ENCODE results near the gene OMP. TPM values are rescaled to one million over a fixed set of nuclear protein-coding genes. Genes with fewer than 3 reads are reported as not detected.

OMP gene
- total and polyA plus RNA-seq, 2 of the 13 experiments (the other 11 are each of a cell fraction or from before 2014, with no cell fraction given) = not detected

- TF ChIP-seq ZNF747 (CRISPR knock-in tag; IDR thresholded peaks at IDR 0.05; ENCODE audit: borderline replicate concordance) (no peak), SUZ12 (IDR thresholded peaks at IDR 0.05; ENCODE audit: low read depth, low read length) (no peak), PTBP1 (IDR thresholded peaks at IDR 0.05; ENCODE audit: low read depth, low read length, poor library complexity, severe bottlenecking) (no peak), ZNF136 (CRISPR knock-in tag; IDR thresholded peaks at IDR 0.05; ENCODE audit: low read depth) (no peak), PHF8 (CRISPR knock-in tag; IDR thresholded peaks at IDR 0.05) (no peak), MEIS1 (CRISPR knock-in tag; IDR thresholded peaks at IDR 0.05; ENCODE audit: borderline replicate concordance) (no peak), SOX13 (IDR thresholded peaks at IDR 0.05) (no peak), SOX13 (CRISPR knock-in tag; conservative IDR thresholded peaks at IDR 0.05 in 1 of 2, IDR thresholded peaks at IDR 0.05 in 1 of 2) (no peak), KLF16 (CRISPR knock-in tag; IDR thresholded peaks at IDR 0.05) (no peak), PHF21A (CRISPR knock-in tag; IDR thresholded peaks at IDR 0.05) (no peak), ZBTB49 (CRISPR knock-in tag; IDR thresholded peaks at IDR 0.05; ENCODE audit: borderline replicate concordance) (no peak), ZNF143 (CRISPR knock-in tag; IDR thresholded peaks at IDR 0.05) (no peak), NCOA5 (CRISPR knock-in tag; IDR thresholded peaks at IDR 0.05) (no peak), MAFK (conservative IDR thresholded peaks at IDR 0.05 in 1 of 2, IDR thresholded peaks at IDR 0.05 in 1 of 2; ENCODE audit: low read length in 2 of 2) (no peak), NFKB2 (CRISPR knock-in tag; IDR thresholded peaks at IDR 0.05; ENCODE audit: borderline replicate concordance) (no peak), ZNF292 (CRISPR knock-in tag; IDR thresholded peaks at IDR 0.05; ENCODE audit: borderline replicate concordance, low read depth) (no peak), GATAD1 (CRISPR knock-in tag; IDR thresholded peaks at IDR 0.05) (no peak)
- TF ChIP-seq, protein P1, sequence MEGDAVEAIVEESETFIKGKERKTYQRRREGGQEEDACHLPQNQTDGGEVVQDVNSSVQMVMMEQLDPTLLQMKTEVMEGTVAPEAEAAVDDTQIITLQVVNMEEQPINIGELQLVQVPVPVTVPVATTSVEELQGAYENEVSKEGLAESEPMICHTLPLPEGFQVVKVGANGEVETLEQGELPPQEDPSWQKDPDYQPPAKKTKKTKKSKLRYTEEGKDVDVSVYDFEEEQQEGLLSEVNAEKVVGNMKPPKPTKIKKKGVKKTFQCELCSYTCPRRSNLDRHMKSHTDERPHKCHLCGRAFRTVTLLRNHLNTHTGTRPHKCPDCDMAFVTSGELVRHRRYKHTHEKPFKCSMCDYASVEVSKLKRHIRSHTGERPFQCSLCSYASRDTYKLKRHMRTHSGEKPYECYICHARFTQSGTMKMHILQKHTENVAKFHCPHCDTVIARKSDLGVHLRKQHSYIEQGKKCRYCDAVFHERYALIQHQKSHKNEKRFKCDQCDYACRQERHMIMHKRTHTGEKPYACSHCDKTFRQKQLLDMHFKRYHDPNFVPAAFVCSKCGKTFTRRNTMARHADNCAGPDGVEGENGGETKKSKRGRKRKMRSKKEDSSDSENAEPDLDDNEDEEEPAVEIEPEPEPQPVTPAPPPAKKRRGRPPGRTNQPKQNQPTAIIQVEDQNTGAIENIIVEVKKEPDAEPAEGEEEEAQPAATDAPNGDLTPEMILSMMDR (CRISPR knock-in tag; IDR thresholded peaks at IDR 0.05) = peak; percentile 60
- TF ChIP-seq, protein P2, sequence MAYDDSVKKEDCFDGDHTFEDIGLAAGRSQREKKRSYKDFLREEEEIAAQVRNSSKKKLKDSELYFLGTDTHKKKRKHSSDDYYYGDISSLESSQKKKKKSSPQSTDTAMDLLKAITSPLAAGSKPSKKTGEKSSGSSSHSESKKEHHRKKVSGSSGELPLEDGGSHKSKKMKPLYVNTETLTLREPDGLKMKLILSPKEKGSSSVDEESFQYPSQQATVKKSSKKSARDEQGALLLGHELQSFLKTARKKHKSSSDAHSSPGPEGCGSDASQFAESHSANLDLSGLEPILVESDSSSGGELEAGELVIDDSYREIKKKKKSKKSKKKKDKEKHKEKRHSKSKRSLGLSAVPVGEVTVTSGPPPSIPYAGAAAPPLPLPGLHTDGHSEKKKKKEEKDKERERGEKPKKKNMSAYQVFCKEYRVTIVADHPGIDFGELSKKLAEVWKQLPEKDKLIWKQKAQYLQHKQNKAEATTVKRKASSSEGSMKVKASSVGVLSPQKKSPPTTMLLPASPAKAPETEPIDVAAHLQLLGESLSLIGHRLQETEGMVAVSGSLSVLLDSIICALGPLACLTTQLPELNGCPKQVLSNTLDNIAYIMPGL (CRISPR knock-in tag; IDR thresholded peaks at IDR 0.05; ENCODE audit: borderline replicate concordance in 1 of 2, low read depth in 1 of 2) = 0 out of 4 replicates have a peak, but pooled peaks of 1 of the 2 experiments have one; percentile 31
- TF ChIP-seq, protein P3, sequence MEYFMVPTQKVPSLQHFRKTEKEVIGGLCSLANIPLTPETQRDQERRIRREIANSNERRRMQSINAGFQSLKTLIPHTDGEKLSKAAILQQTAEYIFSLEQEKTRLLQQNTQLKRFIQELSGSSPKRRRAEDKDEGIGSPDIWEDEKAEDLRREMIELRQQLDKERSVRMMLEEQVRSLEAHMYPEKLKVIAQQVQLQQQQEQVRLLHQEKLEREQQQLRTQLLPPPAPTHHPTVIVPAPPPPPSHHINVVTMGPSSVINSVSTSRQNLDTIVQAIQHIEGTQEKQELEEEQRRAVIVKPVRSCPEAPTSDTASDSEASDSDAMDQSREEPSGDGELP (IDR thresholded peaks at IDR 0.05; ENCODE audit: borderline replicate concordance, low read depth) = peak; percentile 38; the same call in 1 of the 2 replicates
Observed at GRCh38 chr11:77073328-77074001, 29.2 kb upstream of the OMP start (continued).

All from HepG2 (cell line).